Cardiac fibroblast (primary cell): ENCODE measurements around the gene HADHB.

ENCODE experiments used
- DNase-seq, 2 donors: peaks; one replicate each; pipeline versions ENCODE4 v3.0.0 to v3.0.0-alpha.2; 2010; ENCODE audit warnings: low read depth in 2 of 2
- H3K4me3 ChIP-seq, 2 donors: replicated peaks in 1 of 2; 1 replicate in 1 of 2; 2 replicates in 1 of 2; pipeline ENCODE4 v1.5.1; 2011; ENCODE audit warnings: low read depth in 2 of 2, low read length in 2 of 2, mild to moderate bottlenecking in 2 of 2, moderate library complexity in 1 of 2
- TF ChIP-seq, protein P1 (sequence below): IDR thresholded peaks from one replicate; pipeline ENCODE4 v1.5.1; 2011; ENCODE audit warnings: low read depth, mild to moderate bottlenecking, low read length, inconsistent platforms

The HADHB gene

DNA sequence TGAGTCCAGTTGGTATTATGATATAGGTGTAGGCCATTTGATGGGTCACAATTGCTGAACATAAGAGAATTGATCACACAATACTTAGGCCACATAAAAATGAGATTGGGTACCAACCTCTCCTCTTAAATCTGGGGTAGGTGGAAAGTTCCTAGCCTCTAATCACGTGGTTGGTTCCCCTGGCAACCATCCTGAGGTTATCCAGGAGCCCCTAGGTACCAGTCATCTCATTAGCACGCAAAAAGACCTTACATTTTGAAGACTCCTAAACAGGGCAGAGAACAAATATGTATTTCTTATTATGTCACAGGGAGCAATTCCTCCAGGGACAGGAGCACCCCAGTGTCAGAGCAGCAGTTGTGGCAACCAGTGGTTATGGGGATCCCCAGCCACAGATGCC is 88.6 kb downstream of the HADHB start:
- H3K4me3 ChIP-seq: no peak overlapping the region
- DNase-seq: no peak

DNA sequence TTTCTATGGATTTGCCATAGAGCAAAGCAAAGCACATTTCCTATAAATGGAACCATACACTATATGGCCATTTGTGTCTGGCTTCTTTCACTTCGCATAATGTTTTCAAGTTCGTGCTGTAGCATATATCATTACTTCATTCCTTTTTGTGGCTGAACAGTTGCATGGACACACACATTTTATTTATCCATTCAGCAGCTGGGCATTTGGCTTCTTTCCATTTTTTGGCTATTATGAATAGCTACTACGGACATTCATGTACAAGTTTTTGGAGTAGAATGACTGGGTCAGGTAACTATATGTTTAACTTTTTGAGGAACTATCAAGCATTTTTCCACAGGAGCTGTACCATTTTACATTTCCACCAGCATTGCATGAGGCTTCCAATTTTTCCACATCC is 90.5 kb downstream of the HADHB start:
- H3K4me3 ChIP-seq: no peak overlapping the region
- TF ChIP-seq, protein P1, sequence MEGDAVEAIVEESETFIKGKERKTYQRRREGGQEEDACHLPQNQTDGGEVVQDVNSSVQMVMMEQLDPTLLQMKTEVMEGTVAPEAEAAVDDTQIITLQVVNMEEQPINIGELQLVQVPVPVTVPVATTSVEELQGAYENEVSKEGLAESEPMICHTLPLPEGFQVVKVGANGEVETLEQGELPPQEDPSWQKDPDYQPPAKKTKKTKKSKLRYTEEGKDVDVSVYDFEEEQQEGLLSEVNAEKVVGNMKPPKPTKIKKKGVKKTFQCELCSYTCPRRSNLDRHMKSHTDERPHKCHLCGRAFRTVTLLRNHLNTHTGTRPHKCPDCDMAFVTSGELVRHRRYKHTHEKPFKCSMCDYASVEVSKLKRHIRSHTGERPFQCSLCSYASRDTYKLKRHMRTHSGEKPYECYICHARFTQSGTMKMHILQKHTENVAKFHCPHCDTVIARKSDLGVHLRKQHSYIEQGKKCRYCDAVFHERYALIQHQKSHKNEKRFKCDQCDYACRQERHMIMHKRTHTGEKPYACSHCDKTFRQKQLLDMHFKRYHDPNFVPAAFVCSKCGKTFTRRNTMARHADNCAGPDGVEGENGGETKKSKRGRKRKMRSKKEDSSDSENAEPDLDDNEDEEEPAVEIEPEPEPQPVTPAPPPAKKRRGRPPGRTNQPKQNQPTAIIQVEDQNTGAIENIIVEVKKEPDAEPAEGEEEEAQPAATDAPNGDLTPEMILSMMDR: no peak
- DNase-seq: peak in 1 of 2 donors; percentile 38

More for the DNA sequence above, 88.6 kb downstream of the HADHB start:
- TF ChIP-seq, protein P1: no peak

DNA sequence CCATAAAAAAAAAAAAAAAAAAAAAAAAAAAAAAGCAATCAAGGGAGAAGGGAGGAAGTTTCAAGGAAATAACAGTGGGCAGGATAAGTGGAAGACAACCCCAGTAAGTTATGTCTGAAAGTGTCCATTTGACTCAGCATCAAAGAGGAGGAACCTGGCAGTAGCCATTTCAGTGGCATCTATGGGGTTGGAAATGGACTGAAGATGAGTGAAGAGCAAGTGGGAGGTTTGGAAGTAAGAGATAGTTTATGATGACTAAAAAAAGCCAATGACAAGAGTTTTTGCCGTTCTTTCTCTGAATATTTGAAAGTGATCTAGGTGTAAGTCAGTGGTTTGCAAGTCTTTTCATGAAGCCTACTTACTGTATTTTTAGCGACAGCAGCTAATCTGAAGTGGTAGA is 92.0 kb downstream of the HADHB start:
- H3K4me3 ChIP-seq: no peak overlapping the region
- TF ChIP-seq, protein P1: no peak
- no peak for DNase-seq

DNA sequence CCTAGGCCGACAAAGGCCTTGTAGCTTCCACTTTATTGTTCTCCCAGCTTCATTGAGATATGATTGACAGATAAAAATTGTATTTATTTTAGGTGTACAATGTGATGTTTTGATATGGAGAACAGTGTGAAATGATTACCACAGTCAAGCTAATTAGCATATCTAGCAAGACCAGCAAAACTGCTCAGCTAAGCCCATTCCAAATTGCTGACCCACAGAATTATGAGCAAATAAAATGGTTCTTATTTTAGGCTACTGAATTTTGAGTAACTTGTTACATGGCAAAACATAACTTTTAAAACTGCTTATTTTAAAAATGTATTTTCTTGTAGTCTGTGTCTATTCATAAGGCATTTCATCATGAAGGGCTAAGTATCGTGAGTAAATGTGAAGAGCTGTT is 92.6 kb downstream of the HADHB start:
- DNase-seq: no peak
- TF ChIP-seq, protein P1: no peak

More for the DNA sequence above, 92.6 kb downstream of the HADHB start:
- no peak overlapping the region for H3K4me3 ChIP-seq
